GM18517 (cell line): ENCODE data around the gene NDUFS3.

Experiments used
- ATAC-seq: cut with Tn5 transposase; IDR thresholded peaks from one replicate; pipeline ENCODE4 v1.9.1; 2021; ENCODE audit warnings: mild to moderate bottlenecking, moderate library complexity; ENCODE audit not compliant: unreplicated experiment

The NDUFS3 gene

GRCh38 chr11:47631473-47631872, 52.6 kb downstream of the NDUFS3 start:
- no peak for ATAC-seq
